CD4-positive, CD25-positive, alpha-beta regulatory T cell (primary cell): Measurements from ENCODE around the gene ATP6V0D1. TPM values are rescaled to one million over a fixed set of nuclear protein-coding genes. Genes with fewer than 3 reads are reported as not detected.

Experiments
- ATAC-seq, 2 donors: fragments of 150-1000 bp; cut with Tn5 transposase; one replicate each; pipeline ENCODE4 v1.10.0; 2021; ENCODE audit warnings: low read depth in 2 of 2, moderate number of reproducible peaks in 2 of 2, moderate library complexity in 1 of 2
- DNase-seq, 3 donors: peaks; one replicate each; pipeline versions ENCODE4 v3.0.0 to v3.0.0-alpha.2; 2012 to 2022; ENCODE audit warnings: mixed read lengths in 1 of 3
- H3K27ac ChIP-seq: one replicate; pipeline ENCODE4 v1.7.0; 2013; ENCODE audit warnings: mild to moderate bottlenecking, low read length; ENCODE audit not compliant: insufficient read depth, poor library complexity, severe bottlenecking
- H3K27me3 ChIP-seq: one replicate; pipeline ENCODE4 v1.7.0; 2013; ENCODE audit warnings: low read length; ENCODE audit not compliant: control insufficient read depth, insufficient read depth
- H3K36me3 ChIP-seq: one replicate; pipeline ENCODE4 v1.7.0; 2013; ENCODE audit warnings: mild to moderate bottlenecking, low read length, moderate library complexity; ENCODE audit not compliant: control insufficient read depth, insufficient read depth
- H3K4me1 ChIP-seq: 2 replicates; pipeline ENCODE4 v1.7.0; 2013; ENCODE audit warnings: mild to moderate bottlenecking, low read length; ENCODE audit not compliant: insufficient read depth, control insufficient read depth, poor library complexity, severe bottlenecking
- H3K4me3 ChIP-seq: one replicate; pipeline ENCODE4 v1.7.0; 2013; ENCODE audit warnings: low read depth, mild to moderate bottlenecking, low read length, moderate library complexity
- H3K9me3 ChIP-seq, 2 experiments: 1 replicate in 1 of 2; 2 replicates in 1 of 2; pipeline ENCODE4 v1.7.0; 2013; ENCODE audit warnings: low read length in 2 of 2, mild to moderate bottlenecking in 1 of 2, moderate library complexity in 1 of 2; ENCODE audit not compliant: control insufficient read depth in 2 of 2
- H3K27ac Mint-ChIP-seq, 3 donors: one replicate each; pipeline ENCODE4 v1.8.0; 2020 to 2022; ENCODE audit warnings: mild to moderate bottlenecking in 3 of 3, mixed read lengths in 3 of 3, moderate library complexity in 2 of 3
- H3K27me3 Mint-ChIP-seq: one replicate; pipeline ENCODE4 v1.8.0; 2022; ENCODE audit warnings: mild to moderate bottlenecking, mixed read lengths
- H3K36me3 Mint-ChIP-seq: one replicate; pipeline ENCODE4 v1.8.0; 2020; ENCODE audit warnings: mixed read lengths
- H3K4me1 Mint-ChIP-seq, 4 donors: one replicate each; pipeline ENCODE4 v1.8.0; 2020 to 2022; ENCODE audit warnings: mixed read lengths in 4 of 4, mild to moderate bottlenecking in 1 of 4
- H3K4me3 Mint-ChIP-seq, 4 donors: one replicate each; pipeline ENCODE4 v1.8.0; 2020 to 2022; ENCODE audit warnings: mild to moderate bottlenecking in 4 of 4, mixed read lengths in 4 of 4, moderate library complexity in 3 of 4
- H3K9me3 Mint-ChIP-seq, 7 donors: one replicate each; pipeline ENCODE4 v1.8.0; 2020 to 2022; ENCODE audit warnings: mixed read lengths in 7 of 7, mild to moderate bottlenecking in 3 of 7, moderate library complexity in 2 of 7
- polyA plus RNA-seq, 4 donors: library from polyadenylated mRNA; unstranded; fragments of 300-500 nt; fragmentation: Illumina TruSeq; gene quantifications; one replicate each; pipeline ENCODE4 v1.2.3, GENCODE V29; 2021
- total RNA-seq: library from RNA; stranded (reverse); gene quantifications from one replicate; pipeline ENCODE4 v1.2.3, GENCODE V29; 2022

ATP6V0D1 gene
- total and polyA plus RNA-seq, 5 donors from 2014 or later: 92.5 to 141 (median 127) TPM

- DNase-seq (no peak), ATAC-seq (no peak)
- no peak overlapping the region for H3K27ac Mint-ChIP-seq
- peaks cover 0 to 3% (median 0%) of the 10 kb centered on the region in 7 donors for H3K9me3 Mint-ChIP-seq
- no peaks in the 10 kb centered on the region for H3K36me3 ChIP-seq
- peaks cover 7% of the 10 kb centered on the region for H3K4me1 ChIP-seq
- H3K36me3 Mint-ChIP-seq: no peaks in the 10 kb centered on the region
- H3K4me3 Mint-ChIP-seq: no peak overlapping the region
- H3K27ac ChIP-seq: no peak overlapping the region
- H3K27me3 Mint-ChIP-seq: peaks cover 24% of the 10 kb centered on the region
- peaks cover 4% of the 10 kb centered on the region for H3K27me3 ChIP-seq
- H3K9me3 ChIP-seq: no peaks in the 10 kb centered on the region
- H3K4me3 ChIP-seq: no peak overlapping the region
- H3K4me1 Mint-ChIP-seq: peaks cover 0 to 10% (median 1%) of the 10 kb centered on the region in 4 donors
Observed at GRCh38 chr16:67411339-67411738, 69.6 kb downstream of the ATP6V0D1 start.

- Histone ChIP-seq H3K27me3 (peaks cover 4% of the 10 kb centered on the region), H3K4me1 (no peaks in the 10 kb centered on the region), H3K9me3 (no peaks in the 10 kb centered on the region), H3K36me3 (no peaks in the 10 kb centered on the region), H3K27ac (no peak overlapping the region), H3K4me3 (no peak overlapping the region)
- Mint-ChIP-seq H3K27me3 (peaks cover 17% of the 10 kb centered on the region), H3K4me3 (no peak overlapping the region), H3K36me3 (no peaks in the 10 kb centered on the region), H3K9me3 (peaks cover 0 to 3% (median 0%) of the 10 kb centered on the region in 7 donors), H3K4me1 (peaks cover 0 to 6% (median 1%) of the 10 kb centered on the region in 4 donors), H3K27ac (no peak overlapping the region)
- DNase-seq (no peak), ATAC-seq (no peak)
Observed at GRCh38 chr16:67409631-67410030, 71.3 kb downstream of the ATP6V0D1 start.

GRCh38 chr16:67407788-67408452 is 73.0 kb downstream of the ATP6V0D1 start:
- H3K27me3 ChIP-seq: no peaks in the 10 kb centered on the region
- H3K36me3 ChIP-seq: no peaks in the 10 kb centered on the region
- no peak overlapping the region for H3K4me3 Mint-ChIP-seq
- H3K4me1 ChIP-seq: no peaks in the 10 kb centered on the region
- no peak overlapping the region for H3K27ac ChIP-seq
- H3K9me3 ChIP-seq: no peaks in the 10 kb centered on the region
- peaks cover 21% of the 10 kb centered on the region for H3K27me3 Mint-ChIP-seq
- no peak for ATAC-seq
- no peaks in the 10 kb centered on the region for H3K36me3 Mint-ChIP-seq
- H3K9me3 Mint-ChIP-seq: peaks cover 0 to 3% (median 0%) of the 10 kb centered on the region in 7 donors
- no peak overlapping the region for H3K4me3 ChIP-seq
- no peak for DNase-seq
- H3K4me1 Mint-ChIP-seq: no peaks in the 10 kb centered on the region
- no peak overlapping the region for H3K27ac Mint-ChIP-seq

- no peak for DNase-seq
- H3K36me3 ChIP-seq: no peaks in the 10 kb centered on the region
- no peaks in the 10 kb centered on the region for H3K27me3 ChIP-seq
- no peaks in the 10 kb centered on the region for H3K9me3 ChIP-seq
- Mint-ChIP-seq H3K27me3 (peaks cover 23% of the 10 kb centered on the region), H3K27ac (no peak overlapping the region), H3K4me3 (no peak overlapping the region), H3K4me1 (no peaks in the 10 kb centered on the region), H3K36me3 (no peaks in the 10 kb centered on the region), H3K9me3 (peaks cover 0 to 3% (median 0%) of the 10 kb centered on the region in 7 donors)
- H3K27ac ChIP-seq: no peak overlapping the region
- no peak for ATAC-seq
- no peak overlapping the region for H3K4me3 ChIP-seq
- no peaks in the 10 kb centered on the region for H3K4me1 ChIP-seq
Observed at GRCh38 chr16:67407176-67407787, 73.7 kb downstream of the ATP6V0D1 start.

GRCh38 chr16:67406111-67406971 is 74.6 kb downstream of the ATP6V0D1 start:
- ATAC-seq (no peak), DNase-seq (no peak)
- no peaks in the 10 kb centered on the region for H3K36me3 Mint-ChIP-seq

GRCh38 chr16:67405336-67405735 is 75.6 kb downstream of the ATP6V0D1 start:
- Mint-ChIP-seq H3K4me3 (no peak overlapping the region), H3K4me1 (no peaks in the 10 kb centered on the region), H3K27me3 (peaks cover 14% of the 10 kb centered on the region), H3K9me3 (peaks cover 0 to 3% (median 0%) of the 10 kb centered on the region in 7 donors), H3K36me3 (no peaks in the 10 kb centered on the region), H3K27ac (no peak overlapping the region)
- Histone ChIP-seq H3K36me3 (no peaks in the 10 kb centered on the region), H3K27me3 (no peaks in the 10 kb centered on the region), H3K27ac (no peak overlapping the region), H3K4me1 (no peaks in the 10 kb centered on the region), H3K9me3 (no peaks in the 10 kb centered on the region), H3K4me3 (no peak overlapping the region)
- no peak for ATAC-seq
- DNase-seq: no peak

More at GRCh38 chr16:67406111-67406971, 74.6 kb downstream of the ATP6V0D1 start:
- Mint-ChIP-seq H3K4me1 (no peaks in the 10 kb centered on the region), H3K27me3 (peaks cover 15% of the 10 kb centered on the region), H3K27ac (no peak overlapping the region), H3K9me3 (peaks cover 0 to 3% (median 0%) of the 10 kb centered on the region in 7 donors), H3K4me3 (no peak overlapping the region)
- H3K9me3 ChIP-seq: no peaks in the 10 kb centered on the region
- no peak overlapping the region for H3K4me3 ChIP-seq
- H3K27ac ChIP-seq: no peak overlapping the region
- H3K27me3 ChIP-seq: no peaks in the 10 kb centered on the region
- no peaks in the 10 kb centered on the region for H3K4me1 ChIP-seq
- H3K36me3 ChIP-seq: no peaks in the 10 kb centered on the region

- H3K4me1 Mint-ChIP-seq: no peaks in the 10 kb centered on the region
- Histone ChIP-seq H3K27ac (no peak overlapping the region), H3K36me3 (no peaks in the 10 kb centered on the region), H3K4me3 (no peak overlapping the region), H3K9me3 (no peaks in the 10 kb centered on the region), H3K4me1 (no peaks in the 10 kb centered on the region), H3K27me3 (no peaks in the 10 kb centered on the region)
- no peaks in the 10 kb centered on the region for H3K36me3 Mint-ChIP-seq
- H3K9me3 Mint-ChIP-seq: no peaks in the 10 kb centered on the region
- H3K4me3 Mint-ChIP-seq: no peak overlapping the region
- peaks cover 14% of the 10 kb centered on the region for H3K27me3 Mint-ChIP-seq
- DNase-seq: no peak
- ATAC-seq: no peak
- no peak overlapping the region for H3K27ac Mint-ChIP-seq
Observed at GRCh38 chr16:67404740-67405226, 76.2 kb downstream of the ATP6V0D1 start.
